Parathyroid adenoma (tissue), 2 donors: ENCODE data around the gene B2M.

Experiments
- H2AFZ ChIP-seq: fragments of 300-600 bp; sonication (generic); one replicate; pipeline ENCODE4 v1.7.0; 2017; ENCODE audit warnings: antibody characterized with exemption, mild to moderate bottlenecking
- H3K27ac ChIP-seq: fragments of 300-600 bp; sonication (generic); one replicate; pipeline ENCODE4 v1.7.0; 2017
- H3K27me3 ChIP-seq: fragments of 300-600 bp; sonication (generic); one replicate; pipeline ENCODE4 v1.7.0; 2017; ENCODE audit warnings: low read length; ENCODE audit not compliant: control insufficient read depth, insufficient read depth
- H3K36me3 ChIP-seq: fragments of 300-600 bp; sonication (generic); one replicate; pipeline ENCODE4 v1.7.0; 2017; ENCODE audit warnings: low read length; ENCODE audit not compliant: control insufficient read depth, insufficient read depth
- H3K4me1 ChIP-seq: fragments of 300-600 bp; sonication (generic); one replicate; pipeline ENCODE4 v1.7.0; 2017; ENCODE audit warnings: control low read depth
- H3K4me2 ChIP-seq: fragments of 300-600 bp; sonication (generic); one replicate; pipeline ENCODE4 v1.7.0; 2017; ENCODE audit warnings: low read length
- H3K4me3 ChIP-seq: fragments of 300-600 bp; sonication (generic); one replicate; pipeline ENCODE4 v1.7.0; 2017; ENCODE audit warnings: low read depth, low read length
- H3K79me2 ChIP-seq: fragments of 300-600 bp; sonication (generic); one replicate; pipeline ENCODE4 v1.7.0; 2017; ENCODE audit warnings: control low read depth
- H3K9ac ChIP-seq: fragments of 300-600 bp; sonication (generic); one replicate; pipeline ENCODE4 v1.7.0; 2017; ENCODE audit warnings: mild to moderate bottlenecking
- H3K9me3 ChIP-seq: fragments of 300-600 bp; sonication (generic); one replicate; pipeline ENCODE4 v1.7.0; 2017; ENCODE audit warnings: low read length; ENCODE audit not compliant: control insufficient read depth
- CTCF ChIP-seq: fragments of 300-600 bp; sonication (generic); IDR thresholded peaks from one replicate; pipeline ENCODE4 v1.7.0; 2017; ENCODE audit warnings: antibody characterized with exemption, mild to moderate bottlenecking
- donor health status: primary hyperparathyroidism.

B2M gene

GRCh38 chr15:44715797-44716334 lies 4.5 kb downstream of the B2M start:
- Histone ChIP-seq H3K79me2 (no peaks in the 10 kb centered on the region), H2AFZ (no peak overlapping the region), H3K9ac (no peak overlapping the region), H3K4me3 (no peak overlapping the region), H3K36me3 (no peaks in the 10 kb centered on the region), H3K4me1 (no peaks in the 10 kb centered on the region), H3K27ac (no peak overlapping the region), H3K27me3 (no peaks in the 10 kb centered on the region), H3K4me2 (no peak overlapping the region), H3K9me3 (no peaks in the 10 kb centered on the region)
- TF ChIP-seq CTCF: no peak

- Histone ChIP-seq H3K4me3 (no peak overlapping the region), H3K36me3 (no peaks in the 10 kb centered on the region), H3K4me2 (no peak overlapping the region), H3K27ac (no peak overlapping the region), H3K79me2 (no peaks in the 10 kb centered on the region), H3K9ac (no peak overlapping the region), H2AFZ (no peak overlapping the region), H3K9me3 (no peaks in the 10 kb centered on the region), H3K27me3 (no peaks in the 10 kb centered on the region), H3K4me1 (no peaks in the 10 kb centered on the region)
- TF ChIP-seq CTCF: no peak
These were observed 5.8 kb downstream of the B2M start for GRCh38 chr15:44716983-44717602.

GRCh38 chr15:44718180-44718926 lies 7.0 kb downstream of the B2M start:
- H3K4me3 ChIP-seq: no peak overlapping the region
- no peak overlapping the region for H3K9ac ChIP-seq
- no peaks in the 10 kb centered on the region for H3K9me3 ChIP-seq
- H3K79me2 ChIP-seq: no peaks in the 10 kb centered on the region
- H3K36me3 ChIP-seq: no peaks in the 10 kb centered on the region
- H3K27ac ChIP-seq: no peak overlapping the region
- TF ChIP-seq CTCF: no peak
- H3K4me2 ChIP-seq: no peak overlapping the region
- no peaks in the 10 kb centered on the region for H3K27me3 ChIP-seq
- no peak overlapping the region for H2AFZ ChIP-seq
- no peaks in the 10 kb centered on the region for H3K4me1 ChIP-seq

GRCh38 chr15:44718927-44719292 lies 7.6 kb downstream of the B2M start:
- Histone ChIP-seq H3K4me1 (no peaks in the 10 kb centered on the region), H3K4me3 (no peak overlapping the region), H3K9me3 (no peaks in the 10 kb centered on the region), H2AFZ (no peak overlapping the region), H3K9ac (no peak overlapping the region), H3K36me3 (no peaks in the 10 kb centered on the region), H3K27ac (no peak overlapping the region), H3K4me2 (no peak overlapping the region), H3K79me2 (no peaks in the 10 kb centered on the region), H3K27me3 (no peaks in the 10 kb centered on the region)
- TF ChIP-seq CTCF: no peak
